Measurements from ENCODE around the gene OSCP1.

- TF ChIP-seq, protein P1, sequence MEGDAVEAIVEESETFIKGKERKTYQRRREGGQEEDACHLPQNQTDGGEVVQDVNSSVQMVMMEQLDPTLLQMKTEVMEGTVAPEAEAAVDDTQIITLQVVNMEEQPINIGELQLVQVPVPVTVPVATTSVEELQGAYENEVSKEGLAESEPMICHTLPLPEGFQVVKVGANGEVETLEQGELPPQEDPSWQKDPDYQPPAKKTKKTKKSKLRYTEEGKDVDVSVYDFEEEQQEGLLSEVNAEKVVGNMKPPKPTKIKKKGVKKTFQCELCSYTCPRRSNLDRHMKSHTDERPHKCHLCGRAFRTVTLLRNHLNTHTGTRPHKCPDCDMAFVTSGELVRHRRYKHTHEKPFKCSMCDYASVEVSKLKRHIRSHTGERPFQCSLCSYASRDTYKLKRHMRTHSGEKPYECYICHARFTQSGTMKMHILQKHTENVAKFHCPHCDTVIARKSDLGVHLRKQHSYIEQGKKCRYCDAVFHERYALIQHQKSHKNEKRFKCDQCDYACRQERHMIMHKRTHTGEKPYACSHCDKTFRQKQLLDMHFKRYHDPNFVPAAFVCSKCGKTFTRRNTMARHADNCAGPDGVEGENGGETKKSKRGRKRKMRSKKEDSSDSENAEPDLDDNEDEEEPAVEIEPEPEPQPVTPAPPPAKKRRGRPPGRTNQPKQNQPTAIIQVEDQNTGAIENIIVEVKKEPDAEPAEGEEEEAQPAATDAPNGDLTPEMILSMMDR (conservative IDR thresholded peaks at IDR 0.05; ENCODE audit: low read depth, low read length): no peak
- TF ChIP-seq EZH2 (IDR thresholded peaks at IDR 0.05; ENCODE audit: low read length, unreplicated experiment): no peak
These were observed 60.3 kb downstream of the OSCP1 start for GRCh38 chr1:36389999-36390398.

Measured in PC-3 (cell line).